HK-2 (cell line): Measurements from ENCODE around the gene PDXDC1.
"Not testable (repeated sequence)": the region's sequence is repeated elsewhere in the genome, so short reads cannot be mapped to it uniquely, and the experiment has no call there.

ENCODE experiments used
- DNase-seq: peaks from one replicate; pipeline ENCODE4 v3.0.0-alpha.2; 2018; ENCODE audit not compliant: unreplicated experiment

PDXDC1 gene

GRCh38 chr16:15035163-15035729, 60.4 kb downstream of the PDXDC1 start:
- DNase-seq: no peak

GRCh38 chr16:15037003-15037402, 62.2 kb downstream of the PDXDC1 start:
- DNase-seq: no peak

GRCh38 chr16:15037745-15038144, 62.9 kb downstream of the PDXDC1 start:
- DNase-seq: no peak

- no peak for DNase-seq
Measured at GRCh38 chr16:15038689-15039088, 63.9 kb downstream of the PDXDC1 start.

- DNase-seq: no peak
Measured at GRCh38 chr16:15041271-15042004, 66.6 kb downstream of the PDXDC1 start.

- DNase-seq: no peak
Measured at GRCh38 chr16:15043344-15043743, 68.5 kb downstream of the PDXDC1 start.

- DNase-seq: no peak
Measured at GRCh38 chr16:15044286-15044685, 69.5 kb downstream of the PDXDC1 start.

- not testable (repeated sequence) for DNase-seq
Measured at GRCh38 chr16:15045270-15045669, 70.4 kb downstream of the PDXDC1 start.

- no peak for DNase-seq
Measured at GRCh38 chr16:15046692-15047376, 72.0 kb downstream of the PDXDC1 start.

- DNase-seq: no peak
Measured at GRCh38 chr16:15049581-15050180, 74.9 kb downstream of the PDXDC1 start.

GRCh38 chr16:15050440-15050839, 75.6 kb downstream of the PDXDC1 start:
- DNase-seq: not testable (repeated sequence)

GRCh38 chr16:15051387-15051951, 76.6 kb downstream of the PDXDC1 start:
- no peak for DNase-seq

- no peak for DNase-seq
Measured at GRCh38 chr16:15052747-15053476, 78.1 kb downstream of the PDXDC1 start.

- DNase-seq: no peak
Measured at GRCh38 chr16:15053904-15054303, 79.1 kb downstream of the PDXDC1 start.

GRCh38 chr16:15054357-15055140, 79.7 kb downstream of the PDXDC1 start:
- DNase-seq: no peak

- no peak for DNase-seq
Measured at GRCh38 chr16:15055141-15056053, 80.6 kb downstream of the PDXDC1 start.

GRCh38 chr16:15057681-15058417, 83.0 kb downstream of the PDXDC1 start:
- DNase-seq: no peak

GRCh38 chr16:15059324-15059723, 84.5 kb downstream of the PDXDC1 start:
- DNase-seq: no peak
